Fibroblast of skin of right biceps (primary cell): ENCODE results near the gene GAB2.
"Not testable (repeated sequence)": the region's sequence is repeated elsewhere in the genome, so short reads cannot be mapped to it uniquely, and the experiment has no call there.

Experiments
- DNase-seq: peaks from one replicate; pipeline ENCODE4 v3.0.0-alpha.2; 2013

The GAB2 gene

DNA sequence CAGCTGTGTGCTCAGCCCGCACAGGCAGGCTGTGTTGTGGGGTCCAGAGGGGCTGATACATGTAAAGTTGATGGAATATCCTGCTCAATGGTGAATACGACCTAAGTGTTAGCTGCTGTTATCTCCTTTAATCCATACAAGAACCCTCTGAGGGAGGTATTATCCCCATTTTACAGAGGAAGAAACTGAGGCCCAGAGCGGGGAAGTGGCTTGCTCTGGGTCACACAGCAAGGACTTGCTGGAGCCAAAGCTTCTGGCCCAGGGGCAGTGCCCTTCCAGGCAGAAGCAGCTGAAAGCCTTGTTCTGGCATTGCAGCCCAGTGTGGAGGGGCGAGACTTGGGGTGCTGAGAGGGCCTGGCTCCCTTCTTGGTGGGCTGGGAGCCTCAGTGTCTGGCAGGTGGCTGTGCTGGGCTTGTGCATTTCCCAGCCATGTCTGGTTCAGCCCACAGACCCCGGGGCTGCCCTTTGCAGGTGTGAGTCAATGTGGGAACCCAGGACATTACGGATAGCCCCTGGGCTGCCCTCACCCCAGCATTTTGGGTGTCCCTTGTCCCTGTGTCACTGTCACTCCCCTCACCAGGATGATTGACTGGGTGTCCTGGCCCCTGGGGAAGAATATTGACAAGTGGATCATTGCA is 218.5 kb downstream of the GAB2 start:
- DNase-seq: no peak

DNA sequence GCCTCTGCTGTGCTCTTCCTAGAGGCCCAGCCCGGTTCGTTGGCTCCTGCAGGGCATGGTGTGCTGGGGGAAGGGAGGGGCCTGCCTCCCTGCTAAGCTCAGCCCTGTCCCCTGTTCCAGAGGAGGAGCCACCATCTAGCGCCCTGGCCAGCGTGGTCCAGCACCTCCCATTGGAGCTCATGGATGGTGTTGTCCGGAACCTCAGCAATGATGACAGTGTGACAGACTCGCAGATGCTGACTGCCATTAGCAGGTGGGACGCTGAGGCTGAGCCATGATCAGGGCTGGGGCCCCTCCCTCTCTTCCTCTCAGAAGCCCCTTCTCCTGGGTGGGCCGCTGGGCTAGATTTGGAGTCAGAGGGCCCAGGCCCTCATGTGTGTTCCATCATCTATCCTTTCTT is 219.8 kb downstream of the GAB2 start:
- DNase-seq: no peak

DNA sequence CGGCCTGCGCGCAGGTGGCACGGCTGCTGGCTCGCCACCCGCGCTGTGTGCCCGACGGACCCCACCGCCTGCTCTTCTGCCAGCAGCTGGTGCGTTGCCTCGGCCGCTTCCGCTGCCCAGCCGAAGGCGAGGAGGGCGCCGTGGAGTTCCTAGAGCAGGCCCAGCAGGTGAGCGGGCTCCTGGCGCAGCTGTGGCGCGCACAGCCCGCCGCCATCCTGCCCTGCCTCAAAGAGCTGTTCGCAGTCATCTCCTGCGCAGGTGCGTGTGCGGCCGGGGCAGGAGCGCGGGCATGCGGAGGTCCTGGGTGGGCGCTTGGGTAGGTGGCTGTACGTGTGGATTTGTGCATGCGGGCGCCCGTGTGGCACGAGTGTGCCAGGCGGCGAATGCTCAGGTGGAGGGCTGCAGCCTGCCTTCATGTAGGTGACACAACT is 220.9 kb downstream of the GAB2 start:
- no peak for DNase-seq

DNA sequence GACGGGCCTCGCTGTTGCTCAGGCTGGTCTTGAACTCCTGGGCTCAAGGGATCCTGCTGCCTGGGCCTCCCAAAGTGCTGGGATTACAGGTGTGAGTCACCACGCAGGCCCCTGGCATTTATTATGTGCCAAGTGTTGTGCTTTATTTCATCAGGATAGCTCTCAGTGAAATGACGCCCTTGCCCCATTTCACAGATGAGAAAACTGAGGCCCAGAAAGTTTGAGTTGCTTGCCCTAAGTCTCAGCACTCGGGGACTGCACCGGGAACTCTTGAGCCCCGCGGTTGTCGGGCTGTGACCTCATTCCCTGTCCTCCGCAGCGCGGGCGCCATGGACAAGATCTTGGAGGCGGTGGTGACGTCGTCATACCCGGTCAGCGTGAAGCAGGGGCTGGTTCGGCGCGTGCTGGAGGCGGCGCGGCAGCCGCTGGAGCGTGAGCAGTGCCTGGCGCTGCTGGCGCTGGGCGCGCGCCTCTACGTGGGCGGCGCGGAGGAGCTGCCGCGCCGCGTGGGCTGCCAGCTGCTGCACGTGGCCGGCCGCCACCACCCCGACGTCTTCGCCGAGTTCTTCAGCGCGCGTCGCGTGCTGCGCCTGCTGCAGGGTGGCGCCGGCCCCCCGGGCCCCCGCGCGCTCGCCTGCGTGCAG is 221.6 kb downstream of the GAB2 start:
- DNase-seq: peak; percentile 34

DNA sequence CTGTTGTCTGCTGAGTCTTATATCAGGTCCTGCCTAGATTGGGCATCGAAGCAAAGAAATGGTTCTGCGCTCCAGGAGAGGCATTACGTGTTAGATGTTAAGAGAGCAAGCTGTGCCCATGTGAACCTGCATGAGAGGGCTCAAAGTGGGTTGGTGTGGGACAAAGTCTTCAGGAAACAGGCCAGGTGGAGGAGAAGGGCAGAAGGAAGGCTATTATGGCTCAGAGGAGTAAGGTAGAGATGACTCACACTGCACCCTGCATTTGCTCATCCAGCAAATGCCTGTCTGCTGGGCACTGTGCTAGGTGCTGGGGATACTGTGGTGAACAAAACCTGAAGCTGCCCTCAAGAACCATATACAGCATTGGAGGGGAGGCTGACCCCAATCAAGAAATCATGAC is 223.1 kb downstream of the GAB2 start:
- DNase-seq: no peak

DNA sequence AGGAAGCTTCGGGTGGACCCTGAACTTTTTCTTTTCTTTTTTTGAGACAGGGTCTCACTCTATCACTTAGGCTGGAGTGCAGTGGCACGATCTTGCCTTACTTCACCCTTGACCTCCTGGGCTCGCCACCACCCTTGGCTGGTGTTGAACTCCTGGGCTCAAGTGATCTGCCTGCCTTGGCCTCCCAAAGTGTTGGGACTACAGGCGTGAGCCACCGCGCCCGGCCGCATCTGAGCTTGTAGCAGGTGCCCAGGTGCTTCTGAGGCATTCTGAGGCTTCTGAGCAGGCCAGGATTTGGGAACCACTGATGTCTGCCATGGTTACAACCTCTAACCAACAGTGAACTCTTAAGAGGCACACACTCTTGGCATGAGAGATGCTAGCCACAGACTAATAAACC is 223.8 kb downstream of the GAB2 start:
- no peak for DNase-seq

DNA sequence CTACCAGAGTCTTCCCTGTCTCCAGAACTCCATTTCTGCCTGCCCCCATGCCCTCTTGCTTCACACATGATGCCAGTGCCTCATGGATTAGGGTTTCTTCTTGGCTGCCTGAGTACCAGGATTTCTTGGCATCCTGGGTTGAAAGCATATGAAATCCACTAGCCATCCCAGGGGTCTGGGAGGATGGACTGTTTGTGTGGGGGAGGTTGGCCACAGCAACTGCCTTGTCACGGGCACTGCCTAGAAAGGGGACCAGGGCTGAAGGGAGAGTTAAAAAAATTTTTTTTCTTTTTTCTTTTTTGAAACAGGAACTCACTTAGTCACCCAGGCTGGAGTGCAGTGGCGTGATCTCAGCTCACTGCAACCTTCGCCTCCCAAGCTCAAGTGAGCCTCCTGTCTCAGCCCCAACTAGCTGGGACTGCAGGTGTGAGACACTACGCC is 224.7 kb downstream of the GAB2 start:
- DNase-seq: no peak

DNA sequence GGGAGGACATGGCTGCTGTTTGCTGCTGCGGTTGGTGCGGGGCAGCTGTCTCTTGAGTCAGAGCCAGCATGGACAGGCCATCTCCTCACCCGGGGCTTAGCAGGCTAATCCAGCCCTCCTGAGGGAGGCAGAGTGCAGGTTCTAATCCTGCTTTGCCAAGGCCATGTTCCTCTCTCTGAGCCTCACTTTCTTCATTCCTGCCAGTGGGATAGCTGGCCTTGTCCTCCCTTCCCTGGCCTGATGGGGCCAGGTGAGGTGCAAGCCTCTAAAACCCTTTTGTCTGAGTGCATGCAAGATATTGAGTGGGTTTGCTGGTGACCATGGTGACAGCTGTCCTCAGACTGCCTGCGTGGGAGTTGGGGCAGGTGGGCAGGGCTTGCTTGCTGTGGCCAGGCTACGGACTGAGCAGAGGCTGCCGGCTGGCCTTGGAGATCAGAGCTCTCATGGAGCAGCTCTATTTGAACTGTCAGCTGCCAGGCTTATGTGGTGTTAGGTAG is 225.3 kb downstream of the GAB2 start:
- no peak for DNase-seq

DNA sequence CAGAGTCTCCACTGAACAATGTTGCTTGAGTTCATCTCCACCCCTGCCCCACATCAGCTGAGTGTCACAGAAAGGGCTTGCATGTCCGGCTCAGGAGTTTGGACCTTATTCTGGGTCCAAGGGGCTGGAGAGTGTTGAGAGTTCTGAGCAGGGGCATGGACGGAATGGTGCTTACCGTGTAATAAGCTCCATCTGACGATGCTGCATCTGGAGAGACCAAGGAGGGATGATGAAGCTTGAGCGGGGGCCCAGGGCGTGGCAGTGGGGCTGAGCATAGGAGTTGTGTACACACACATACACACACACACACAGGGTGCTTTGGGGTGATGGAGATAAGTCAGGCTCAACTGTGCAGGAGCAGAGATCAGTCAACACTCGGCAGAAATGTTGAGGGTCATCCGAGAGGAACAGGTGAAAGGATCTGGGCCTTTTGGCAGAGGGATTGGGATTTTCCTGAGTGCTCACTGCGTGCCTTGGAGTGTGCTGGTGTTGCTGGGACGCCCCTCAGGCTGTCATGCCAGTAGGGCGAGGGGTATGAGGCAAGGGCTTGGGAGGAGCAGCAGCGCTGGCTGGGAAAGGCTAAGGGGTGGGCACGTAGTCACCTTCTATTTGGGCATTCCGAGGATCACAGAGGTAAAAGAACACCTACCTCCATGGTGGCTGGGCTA is 226.6 kb downstream of the GAB2 start:
- DNase-seq: no peak

DNA sequence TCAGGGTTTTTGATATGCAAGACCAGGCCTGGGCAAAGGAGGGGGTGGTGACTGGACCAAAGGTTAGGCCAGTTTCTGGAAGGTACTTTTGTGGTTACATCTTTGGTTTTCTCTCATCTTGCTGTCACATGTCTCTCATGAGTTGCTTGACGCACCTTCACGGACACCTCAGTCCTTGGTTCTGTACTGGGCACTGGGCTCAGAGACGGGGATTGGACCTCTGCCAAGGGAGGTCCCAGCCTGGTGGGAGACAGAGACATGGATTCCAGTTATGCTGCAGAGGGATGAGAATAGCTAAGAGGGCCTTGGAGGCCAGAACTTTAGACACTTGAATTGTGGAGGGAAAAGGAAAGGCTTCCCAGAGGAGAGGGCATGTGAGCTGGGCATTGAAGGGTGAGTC is 227.2 kb downstream of the GAB2 start:
- DNase-seq: no peak

DNA sequence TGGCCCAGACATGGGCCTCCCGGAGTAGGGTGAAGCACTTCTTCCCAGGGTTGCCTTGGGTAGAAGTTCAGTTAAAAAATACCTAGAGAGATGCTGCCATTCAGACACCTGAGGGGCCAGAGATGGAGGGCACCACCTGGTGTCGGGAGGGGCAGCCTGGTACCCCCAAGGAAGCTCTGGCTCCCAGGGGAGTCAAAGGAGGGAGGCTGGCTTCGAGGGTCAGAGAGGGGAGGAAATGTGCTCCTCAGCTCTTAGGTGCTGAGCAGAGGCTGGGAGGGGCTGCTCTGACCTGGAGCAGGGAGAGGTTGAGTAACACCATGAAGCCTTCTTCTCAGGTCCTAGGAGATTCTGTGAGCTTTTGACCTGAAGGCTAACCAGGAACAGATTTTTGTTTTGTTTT is 227.8 kb downstream of the GAB2 start:
- no peak for DNase-seq

DNA sequence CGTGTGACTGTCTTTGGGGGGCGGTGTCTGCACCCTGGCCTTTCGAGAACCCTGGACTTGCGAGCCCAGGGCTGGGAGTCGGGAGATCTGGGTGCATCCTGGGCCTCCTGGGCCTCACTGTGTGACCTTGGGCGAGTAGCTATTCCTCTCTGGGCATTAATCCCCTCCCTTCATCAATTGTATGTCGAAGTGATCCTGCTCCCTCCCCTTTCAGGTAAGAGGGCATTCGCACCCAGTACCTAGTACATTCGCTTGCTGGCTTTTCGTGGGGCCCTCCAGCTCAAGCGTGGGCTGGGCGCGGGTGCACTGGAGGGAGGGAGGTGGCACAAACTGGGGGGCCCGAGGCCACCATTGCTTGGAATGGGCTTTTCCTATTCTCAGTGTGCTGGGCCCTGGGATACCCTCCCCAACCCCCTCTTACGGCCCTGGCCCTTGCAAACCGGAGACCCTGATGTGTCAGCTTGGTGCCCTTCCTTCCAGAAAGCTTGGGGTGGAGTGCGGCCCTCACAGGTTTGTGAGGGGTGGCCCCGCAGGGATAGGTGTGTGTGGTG is 228.4 kb downstream of the GAB2 start:
- DNase-seq: no peak

DNA sequence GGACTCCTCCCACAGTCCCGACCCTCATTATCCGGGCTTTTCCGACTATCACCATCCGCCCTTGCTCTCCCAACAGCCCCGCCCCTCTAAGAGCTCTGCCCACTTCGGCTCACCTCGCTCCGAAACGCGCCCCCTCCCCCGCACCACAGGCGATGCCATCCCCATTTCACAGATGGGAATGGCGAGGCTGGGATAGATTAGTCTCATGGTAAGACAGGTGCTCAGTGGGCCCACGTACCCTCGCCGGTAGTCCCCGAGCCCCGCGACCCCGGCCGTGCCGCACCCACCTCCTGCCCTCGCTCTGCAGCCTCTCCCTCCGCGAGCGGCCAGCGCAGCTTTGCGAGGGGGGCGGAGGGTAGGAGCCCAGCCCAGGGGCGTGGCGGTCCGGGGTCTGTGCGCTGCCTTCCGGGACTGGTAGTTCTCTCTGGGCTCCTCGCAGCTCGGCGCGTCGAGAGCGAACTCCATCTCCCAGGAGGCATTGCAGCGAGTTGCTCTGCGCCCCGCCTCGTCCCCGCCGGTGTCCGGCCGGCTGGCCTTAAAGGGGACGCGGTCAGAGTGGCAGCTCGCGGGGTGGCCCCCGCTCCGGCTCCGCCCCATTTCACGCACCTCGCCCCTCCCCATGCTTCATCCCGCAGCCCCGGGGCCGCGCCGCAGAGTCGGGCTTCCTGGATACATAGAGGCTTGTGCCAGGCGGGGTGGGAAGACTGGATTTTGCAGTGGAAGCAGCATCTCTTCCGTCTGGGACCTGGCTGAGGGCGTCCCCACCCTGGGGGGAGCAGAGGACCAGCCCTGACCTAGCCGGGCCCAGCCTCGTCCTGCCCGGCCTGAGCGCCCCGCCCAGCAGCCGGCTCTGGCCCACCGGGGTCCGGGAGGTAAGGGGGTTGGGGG is 229.1 kb downstream of the GAB2 start, which contains the start of the genes KCTD21 and USP35:
Gene KCTD21 (minus strand): TSS at position 341 of the 888 bp plus-strand sequence. CDS start 14,072 bp downstream, outside the sequence.
Gene USP35 (plus strand): TSS at position 634 of the 888 bp plus-strand sequence. CDS start 7,327 bp downstream, outside the sequence.
- DNase-seq: peak; percentile 96

DNA sequence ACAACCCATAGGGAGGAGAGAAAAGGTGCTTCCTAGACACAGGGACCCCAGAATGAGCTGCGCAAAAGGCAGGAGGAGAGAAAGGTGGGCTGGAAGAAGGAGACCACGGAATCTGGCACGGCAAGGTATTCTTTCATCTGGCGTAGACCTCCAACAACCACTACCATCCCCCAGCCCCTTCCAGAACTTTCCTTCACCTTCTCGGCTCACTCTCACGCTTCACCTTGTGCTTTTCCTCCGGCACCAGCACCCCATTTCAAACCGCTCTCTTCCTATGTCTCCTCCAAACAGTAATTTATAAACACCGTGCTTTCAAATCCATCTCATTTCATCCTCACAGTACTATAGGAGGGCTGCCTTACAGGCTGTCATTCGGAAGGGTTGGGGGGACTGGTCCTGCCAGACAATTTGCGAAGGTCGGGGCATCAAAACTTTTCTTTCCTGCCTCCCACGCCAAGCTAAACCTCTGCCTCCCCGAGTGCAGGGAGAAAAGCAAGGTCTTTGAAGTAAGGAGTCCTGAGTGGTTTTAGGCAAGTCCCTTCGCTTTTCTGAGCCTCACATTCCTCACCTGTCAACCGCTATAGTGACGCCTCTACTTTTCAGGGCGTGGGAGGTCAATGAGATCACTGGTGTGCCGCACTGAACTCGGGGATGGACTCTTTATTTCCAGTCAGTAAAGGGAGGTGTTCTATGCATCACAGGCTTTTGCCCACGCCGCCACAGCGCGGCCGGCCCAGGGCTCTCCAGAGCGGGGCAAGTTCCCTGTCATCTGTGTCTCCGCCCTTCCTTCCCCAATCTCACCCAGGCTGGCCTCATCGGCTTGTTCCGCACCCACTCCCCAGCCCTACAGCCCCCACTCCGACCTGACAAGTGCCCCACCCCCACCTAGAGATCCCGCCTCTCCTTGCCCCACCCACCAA is 230.0 kb downstream of the GAB2 start:
- DNase-seq: no peak

DNA sequence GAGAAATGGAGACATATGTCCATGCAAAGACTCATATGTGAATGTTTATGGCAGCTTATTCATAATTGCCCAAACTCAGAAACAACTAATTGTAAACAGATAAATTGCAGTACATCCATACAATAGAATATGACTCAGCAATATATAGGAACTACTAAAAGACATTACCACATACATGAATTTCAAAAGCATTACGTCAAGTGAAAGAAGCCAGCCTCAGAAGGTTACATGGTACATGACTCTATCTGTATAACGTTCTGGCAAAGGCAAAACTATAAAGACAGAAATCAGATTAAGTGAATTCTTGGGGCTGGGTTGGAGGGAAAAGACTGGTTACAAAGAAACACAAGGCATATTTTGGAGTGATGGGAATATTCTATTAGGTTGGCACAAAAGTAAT is 236.4 kb downstream of the GAB2 start:
- DNase-seq: peak; percentile 71

DNA sequence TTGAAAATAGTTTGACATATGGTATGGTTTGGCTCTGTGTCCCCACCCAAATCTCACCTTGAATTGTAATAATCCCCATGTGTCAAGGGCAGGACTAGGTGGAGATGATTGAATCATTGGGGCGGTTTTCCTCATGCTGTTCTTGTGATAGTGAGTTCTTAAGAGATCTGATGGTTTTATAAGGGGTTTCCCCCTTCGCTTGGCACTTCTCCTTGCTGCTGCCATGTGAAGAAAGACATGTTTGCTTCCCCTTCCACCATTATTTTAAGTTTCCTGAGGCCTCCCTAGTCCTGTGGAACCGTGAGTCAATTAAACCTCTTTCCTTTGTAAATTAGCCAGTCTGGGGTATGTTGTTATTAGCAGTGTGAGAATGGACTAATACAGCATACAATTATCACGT is 236.9 kb downstream of the GAB2 start:
- DNase-seq: no peak

DNA sequence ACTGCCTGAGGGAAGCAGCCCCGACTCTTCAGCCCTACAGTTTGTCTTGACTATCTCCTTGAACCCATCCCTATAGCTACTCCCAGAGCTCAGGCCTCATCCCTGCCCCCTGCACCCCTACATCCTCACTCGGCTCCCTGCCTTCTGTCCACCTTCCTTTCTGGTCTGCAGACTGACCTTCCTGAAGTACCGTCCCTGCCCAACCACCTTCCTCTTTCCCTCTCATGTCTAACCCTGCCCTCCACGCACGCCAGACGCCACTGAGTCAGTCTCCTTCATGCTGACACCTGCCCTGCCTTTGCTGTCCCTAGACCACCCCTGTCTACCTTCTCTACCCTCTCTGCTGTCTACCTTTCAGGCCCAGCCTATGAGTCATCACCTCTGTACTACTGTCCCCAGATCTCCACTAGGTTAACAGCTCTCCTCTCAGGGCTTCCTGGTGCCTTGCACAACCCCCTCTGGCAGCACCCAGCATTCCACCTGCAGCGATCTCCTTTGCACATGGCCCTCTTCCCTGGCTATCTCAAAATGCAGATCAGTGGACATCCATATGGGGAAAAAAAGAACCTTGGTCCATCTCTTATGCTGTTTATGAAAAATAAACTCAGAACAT is 238.1 kb downstream of the GAB2 start:
- no peak for DNase-seq

DNA sequence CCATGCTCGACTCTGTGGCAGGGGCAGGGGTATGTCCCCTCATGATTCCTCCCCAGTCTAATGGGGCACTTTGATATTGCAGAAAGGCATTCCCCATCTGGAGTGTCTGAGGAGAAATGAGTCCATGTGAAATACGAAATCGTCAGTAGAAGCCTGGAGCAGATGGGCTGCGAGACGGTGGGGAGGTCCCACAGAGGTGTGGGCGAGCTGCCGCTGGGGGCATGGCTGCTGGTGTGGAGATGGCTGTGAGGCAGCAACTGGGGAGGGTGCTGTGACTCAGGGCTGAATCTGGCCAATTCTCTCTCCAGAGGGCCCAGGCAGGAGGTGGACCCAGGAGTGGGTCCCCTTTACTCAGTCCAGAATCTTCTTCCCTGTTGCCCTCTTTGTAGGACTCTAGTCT is 240.4 kb downstream of the GAB2 start:
- DNase-seq: no peak

DNA sequence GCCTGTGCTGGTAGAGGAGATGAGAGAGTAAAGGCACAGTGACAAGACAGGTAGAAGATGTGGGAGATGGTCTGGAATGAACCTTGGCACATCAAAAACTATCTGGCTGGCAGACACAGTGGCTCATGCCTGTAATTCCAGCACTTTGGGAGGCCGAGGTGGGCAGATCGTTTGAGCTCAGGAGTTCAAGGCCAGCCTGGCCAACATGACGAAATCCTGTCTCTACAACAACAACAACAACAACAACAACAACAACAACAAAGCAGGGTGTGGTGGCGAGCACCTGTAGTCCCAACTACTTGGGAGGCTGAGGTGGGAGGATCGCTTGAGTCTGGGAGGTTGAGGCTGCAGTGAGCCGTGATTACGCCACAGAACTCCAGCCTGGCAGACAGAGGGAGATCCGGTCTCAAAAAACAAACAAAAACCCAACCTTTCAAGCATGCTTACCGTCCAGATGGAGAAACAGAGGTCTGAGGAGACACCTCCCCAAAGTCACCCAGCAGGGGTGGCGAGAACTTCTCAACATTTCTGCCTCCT is 240.9 kb downstream of the GAB2 start:
- no peak for DNase-seq

DNA sequence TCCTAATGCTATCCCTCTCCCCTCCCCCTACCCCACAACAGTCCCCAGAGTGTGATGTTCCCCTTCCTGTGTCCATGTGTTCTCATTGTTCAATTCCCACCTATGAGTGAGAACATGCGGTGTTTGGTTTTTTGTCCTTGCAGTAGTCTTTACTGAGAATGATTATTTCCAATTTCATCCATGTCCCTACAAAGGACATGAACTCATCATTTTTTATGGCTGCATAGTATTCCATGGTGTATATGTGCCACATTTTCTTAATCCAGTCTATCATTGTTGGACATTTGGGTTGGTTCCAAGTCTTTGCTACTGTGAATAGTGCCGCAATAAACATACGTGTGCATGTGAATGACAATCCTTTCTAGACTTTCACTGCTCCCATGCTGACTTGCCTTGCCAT is 241.8 kb downstream of the GAB2 start:
- not testable (repeated sequence) for DNase-seq

DNA sequence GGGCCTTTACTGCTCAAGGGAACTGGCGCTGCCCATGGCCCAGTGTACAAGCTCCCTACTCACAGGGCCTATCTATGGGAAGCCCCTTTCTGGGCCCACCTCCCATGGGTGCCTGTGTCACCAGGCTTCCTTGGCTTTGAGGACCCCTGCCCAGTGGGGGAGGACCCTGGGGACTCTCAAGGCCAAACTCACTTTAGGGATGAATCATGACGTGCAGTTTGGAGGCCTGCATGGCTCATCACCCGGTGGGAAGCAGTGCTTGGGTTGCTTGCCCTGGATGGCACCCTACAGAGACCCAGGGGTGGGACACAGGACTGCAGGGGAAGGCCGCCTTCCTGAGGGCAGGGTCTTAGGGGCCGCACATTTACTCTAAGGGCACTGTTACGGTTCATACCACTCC is 245.7 kb downstream of the GAB2 start:
- no peak for DNase-seq
